Lung microvascular endothelial cell (primary cell): ENCODE results near the gene PLXNA4. TPM values are rescaled to one million over a fixed set of nuclear protein-coding genes. Genes with fewer than 3 reads are reported as not detected.

Source experiments
- DNase-seq, 2 donors: peaks; one replicate each; pipeline versions ENCODE4 v3.0.0 to v3.0.0-alpha.2; 2010; ENCODE audit warnings: low read depth in 2 of 2
- total RNA-seq: library from RNA; depleted of rRNA; stranded (reverse); fragments of >200 nt; gene quantifications from 2 replicates; pipeline ENCODE4 v1.2.1, GENCODE V29; 2014

PLXNA4 gene
- total RNA-seq, 1 donor from 2014 or later, result 6.9 TPM

DNA sequence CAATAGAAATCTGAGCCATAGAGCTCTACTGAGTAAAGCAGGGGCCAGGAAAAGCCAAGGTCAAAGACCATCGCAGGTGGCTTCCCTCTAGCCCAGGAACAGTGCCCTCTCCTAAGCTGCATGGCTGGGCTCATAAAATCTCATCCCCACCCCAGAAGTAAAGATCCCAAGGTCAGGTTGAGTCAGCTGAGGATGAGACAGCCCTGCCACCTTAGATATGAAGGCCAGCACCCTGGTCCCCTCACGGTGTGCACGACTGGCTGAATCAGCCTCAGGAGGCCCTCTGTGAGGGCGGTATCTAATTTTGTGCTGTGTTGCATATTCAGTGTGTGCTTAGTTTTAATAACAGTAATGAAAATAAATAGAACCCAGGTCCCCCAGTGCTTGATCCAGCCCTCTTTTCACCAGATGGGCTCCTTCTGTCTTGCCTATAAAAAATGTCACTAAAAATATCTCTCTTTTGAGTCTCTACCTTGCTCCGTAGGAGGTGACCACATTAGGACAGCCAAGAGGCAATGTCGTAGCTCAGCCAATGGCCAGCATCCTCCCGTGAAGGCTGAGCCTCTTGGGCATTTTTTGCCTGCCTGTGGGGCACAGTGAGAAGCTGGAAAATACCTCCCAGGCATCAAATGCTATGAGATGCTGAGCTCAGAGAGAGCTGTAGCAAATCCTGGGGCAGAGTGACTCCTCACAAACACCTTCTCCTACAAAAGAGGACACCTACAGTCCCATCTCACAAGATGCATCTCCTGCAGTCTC, 424.0 kb downstream of the PLXNA4 start:
- no peak for DNase-seq

DNA sequence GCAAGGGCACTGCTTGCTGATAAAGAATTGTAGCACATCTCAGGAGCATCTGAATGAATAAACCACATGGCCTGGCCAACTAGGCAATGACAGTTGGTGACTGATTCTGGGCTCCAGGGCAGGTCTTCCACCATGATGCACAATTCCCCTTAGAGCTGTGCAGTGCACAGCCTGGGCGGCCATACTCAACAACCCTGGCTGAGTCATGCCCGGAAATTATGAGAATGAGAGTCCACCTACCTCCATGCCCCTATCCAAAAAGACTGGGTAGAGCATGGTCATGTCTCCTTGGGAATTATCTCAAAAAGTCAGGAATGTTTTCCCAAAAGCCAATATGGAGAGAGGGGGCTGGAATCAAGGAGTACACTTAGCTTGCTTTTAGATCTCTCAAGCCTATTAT, 425.6 kb downstream of the PLXNA4 start:
- no peak for DNase-seq

DNA sequence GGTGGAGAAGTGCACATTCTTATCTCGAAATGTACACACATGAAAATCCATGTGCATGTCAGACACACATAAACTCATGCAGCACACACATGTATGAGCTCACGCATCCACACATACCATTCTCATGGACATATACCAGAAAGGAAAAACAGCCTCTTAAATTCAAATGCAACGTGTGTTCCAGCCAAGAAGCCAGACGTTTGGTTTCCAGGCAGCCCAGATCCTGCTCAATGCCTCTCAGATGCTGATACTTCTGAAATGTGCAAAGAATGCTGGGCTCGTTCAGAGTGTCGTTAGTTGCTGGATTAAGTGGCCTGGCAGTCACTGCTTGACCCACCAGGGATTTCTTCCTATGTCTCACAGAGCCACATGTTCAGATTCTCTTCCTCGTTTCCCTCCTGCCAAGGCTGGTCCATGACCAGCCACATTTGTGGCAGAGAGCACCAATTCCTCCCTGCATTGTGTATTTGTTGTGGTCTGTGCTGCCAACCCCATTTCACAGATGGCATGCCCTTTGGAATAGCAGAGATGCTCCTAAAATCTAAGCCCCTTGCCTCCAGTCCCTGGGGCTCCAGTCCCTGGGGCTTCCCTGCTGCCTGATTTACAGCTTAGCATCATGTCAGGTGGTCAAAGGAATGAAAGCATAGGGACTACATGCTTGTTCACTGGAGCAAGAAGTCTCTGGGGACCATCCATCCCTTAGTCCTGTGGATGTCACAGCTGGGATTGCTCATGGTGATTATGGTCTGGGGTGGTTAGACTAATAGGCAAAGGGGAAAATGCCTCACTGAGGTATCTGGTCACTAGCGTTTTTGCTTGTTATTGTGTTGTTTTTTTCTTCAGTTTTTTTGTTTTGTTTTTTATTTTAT, 426.6 kb downstream of the PLXNA4 start:
- no peak for DNase-seq

DNA sequence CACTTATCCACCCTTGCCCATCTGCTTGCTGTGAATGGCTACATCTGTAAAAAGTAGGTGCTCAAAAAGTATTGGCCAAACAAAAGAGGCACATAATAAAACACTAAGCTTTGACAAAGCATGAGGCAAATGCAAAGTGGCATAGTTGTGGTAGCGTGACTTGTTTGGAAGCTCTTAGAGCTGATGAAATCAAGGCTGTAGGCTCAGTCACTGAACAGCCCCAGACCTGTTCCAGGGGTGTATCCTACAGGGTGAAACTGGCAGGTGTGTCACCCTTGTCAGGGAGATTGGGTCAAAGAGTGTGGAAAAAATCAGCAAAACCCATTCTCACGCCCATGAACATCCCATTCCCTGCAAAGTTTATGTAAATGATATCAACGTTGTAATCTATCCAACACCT, 427.4 kb downstream of the PLXNA4 start:
- no peak for DNase-seq

DNA sequence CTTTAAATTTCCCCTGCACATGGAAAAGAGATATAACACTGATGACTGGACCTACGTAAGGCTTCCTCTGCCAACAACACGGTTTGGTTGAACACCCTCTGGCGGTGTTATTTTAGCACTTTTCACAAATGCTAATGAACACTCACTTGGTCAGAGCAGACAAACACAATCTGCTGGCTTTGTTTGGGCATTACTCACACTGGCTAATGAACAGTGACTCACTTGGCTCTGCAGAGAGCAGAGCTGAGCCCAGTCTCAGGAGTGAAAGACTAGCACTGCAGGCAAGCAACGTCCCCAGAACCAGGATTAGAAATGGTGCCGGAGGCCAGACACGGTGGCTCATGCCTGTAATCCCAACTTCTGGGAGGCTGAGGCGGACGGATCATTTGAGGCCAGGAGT, 430.8 kb downstream of the PLXNA4 start:
- DNase-seq, result peak; percentile 71 to 93

DNA sequence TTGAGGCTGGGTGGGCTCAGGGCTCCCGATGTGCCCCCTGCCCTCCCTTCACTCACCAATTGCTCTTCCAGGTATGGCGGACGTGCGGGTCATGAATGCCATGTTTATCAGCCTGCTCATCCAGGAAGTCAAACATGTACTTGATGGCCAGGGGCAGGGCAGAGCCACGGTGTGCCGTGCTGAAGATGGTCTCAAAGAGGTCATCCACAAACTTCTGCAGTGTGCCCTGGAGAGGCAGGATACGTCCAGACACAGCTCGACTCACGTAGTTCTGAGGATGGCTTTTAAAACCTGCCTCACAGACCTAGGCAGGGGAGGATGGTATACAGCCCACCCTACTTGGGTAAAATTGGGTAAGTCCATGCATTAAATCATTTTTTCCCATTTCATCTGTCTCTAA, 431.2 kb downstream of the PLXNA4 start:
- DNase-seq, result no peak

DNA sequence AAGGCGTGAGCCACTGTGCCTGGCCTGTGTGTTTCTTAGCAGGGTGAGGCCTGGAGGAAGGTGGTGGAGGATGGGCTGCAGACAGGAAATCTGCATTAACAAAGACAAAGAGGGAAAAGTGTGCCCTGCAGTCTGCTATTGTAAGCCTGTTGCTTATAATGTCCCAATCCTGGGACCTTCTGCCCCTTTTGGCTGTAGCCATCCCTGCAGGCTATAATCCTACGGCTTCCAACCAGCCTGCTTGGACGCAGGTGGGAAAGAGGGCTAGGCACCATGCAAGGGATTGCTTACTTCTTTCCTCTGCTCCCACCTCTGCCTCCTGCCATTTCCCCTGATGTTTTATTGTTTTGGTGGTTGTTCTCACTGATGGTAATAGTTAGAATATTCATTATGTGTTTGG, 434.3 kb downstream of the PLXNA4 start:
- peak in 1 of 2 donors; percentile 14 for DNase-seq

DNA sequence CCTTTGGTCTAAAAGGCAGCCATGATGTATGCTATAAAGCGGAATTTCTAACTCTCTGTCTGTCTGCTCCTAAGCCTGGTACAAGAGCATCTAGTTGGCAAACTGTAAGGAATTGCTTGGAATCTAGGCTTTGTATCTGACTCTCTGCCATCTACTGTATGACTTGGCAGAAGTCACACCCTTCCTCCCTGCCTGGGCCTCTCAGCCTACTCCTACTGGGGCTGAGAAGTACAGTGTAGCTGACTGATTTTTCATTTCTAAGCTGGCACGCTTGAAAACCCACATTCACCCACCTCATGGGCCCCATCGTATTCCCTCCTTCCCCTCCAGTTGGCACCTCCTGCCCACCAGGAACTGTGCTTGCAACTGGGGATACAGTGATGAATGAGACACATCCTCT, 435.2 kb downstream of the PLXNA4 start:
- peak in 1 of 2 donors; percentile 32 for DNase-seq

DNA sequence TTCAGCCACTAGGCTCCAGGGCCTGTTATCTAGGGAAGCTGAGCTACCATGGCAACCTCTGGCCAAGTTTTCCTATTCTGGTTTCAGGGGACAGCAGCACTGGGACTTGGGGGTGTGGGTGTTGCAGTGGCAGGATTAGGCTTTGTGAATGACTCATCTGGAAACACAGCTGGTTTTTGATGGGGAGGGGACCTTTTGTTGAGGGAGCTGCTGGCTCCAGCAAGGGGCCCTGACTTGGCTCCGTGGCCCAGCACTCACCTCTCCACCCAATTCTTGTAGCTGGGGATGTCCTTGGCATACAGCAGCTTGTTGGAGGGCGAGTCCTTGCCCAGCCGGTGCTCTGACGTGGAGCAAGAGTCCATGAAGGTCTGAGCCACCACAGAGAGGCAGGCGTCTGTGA, 435.9 kb downstream of the PLXNA4 start:
- DNase-seq, result no peak

DNA sequence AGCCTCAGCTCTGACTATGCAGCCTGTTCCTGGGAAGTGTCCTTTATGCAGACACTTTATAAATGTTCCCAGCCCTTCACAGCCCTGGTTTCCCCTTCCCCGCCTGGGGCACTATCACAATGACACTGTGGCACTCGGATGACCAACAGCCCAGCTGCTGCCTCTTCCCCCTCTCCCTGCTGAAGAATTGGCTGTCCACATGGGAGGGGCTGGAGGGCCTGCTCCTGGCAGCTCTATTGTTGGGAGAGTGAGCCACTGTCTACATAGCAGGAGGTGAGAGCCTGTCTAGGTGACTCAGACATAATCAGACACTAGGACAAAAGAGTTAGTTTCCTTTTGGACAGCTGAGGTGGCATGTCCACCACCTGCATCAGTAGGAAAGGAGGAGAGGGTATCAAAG, 437.5 kb downstream of the PLXNA4 start:
- DNase-seq, result peak; percentile 29 to 66

DNA sequence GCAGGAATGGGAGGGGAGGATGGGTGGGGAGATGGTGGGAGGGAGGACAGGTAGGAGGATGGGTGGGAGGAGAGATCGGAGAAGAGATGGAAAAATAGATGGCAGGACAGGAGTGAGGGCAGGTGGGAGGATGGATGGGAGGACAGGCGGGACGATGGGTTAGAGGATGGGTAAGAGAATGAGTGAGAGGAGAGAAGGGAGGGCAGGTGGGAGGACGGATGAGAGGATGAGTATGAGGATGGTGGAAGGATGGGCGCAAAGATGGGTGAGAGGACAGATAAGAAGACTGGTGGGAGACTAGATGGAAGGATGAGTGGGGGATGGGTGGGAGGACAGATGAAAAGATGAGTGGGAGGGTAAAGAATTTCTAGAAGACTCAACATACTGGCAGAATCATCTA, 438.6 kb downstream of the PLXNA4 start:
- DNase-seq, result no peak

DNA sequence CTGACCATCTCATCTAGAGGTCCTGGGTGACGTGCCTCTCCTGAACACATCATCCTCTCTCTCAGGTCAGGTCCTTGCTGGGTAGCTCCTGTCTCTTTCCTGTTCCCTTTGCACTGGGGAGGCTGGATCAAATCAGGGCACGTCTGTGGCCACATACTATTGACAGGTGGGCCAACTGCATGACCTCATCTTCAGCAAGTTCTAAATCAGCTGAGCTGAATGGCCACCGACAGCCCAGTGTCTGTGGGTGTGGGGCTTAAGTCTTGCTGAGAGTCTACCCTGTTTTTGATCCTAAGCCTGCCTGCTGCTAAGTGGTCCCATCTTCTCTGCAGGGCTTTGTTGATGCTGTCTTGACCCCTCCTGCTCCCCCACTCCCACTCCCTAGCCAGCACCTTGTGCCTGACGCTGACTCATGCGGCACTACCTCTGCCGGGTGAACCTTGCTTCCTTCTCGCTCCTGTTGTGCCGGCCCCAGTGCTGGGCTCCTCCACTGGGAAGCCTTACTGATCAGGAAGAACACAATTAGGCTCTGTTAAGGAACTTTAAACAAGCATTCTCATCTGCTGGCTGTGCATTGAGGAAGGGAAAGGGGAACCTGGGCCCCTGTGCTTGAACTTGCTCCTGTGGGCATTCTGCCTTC, 440.4 kb downstream of the PLXNA4 start:
- no peak for DNase-seq

DNA sequence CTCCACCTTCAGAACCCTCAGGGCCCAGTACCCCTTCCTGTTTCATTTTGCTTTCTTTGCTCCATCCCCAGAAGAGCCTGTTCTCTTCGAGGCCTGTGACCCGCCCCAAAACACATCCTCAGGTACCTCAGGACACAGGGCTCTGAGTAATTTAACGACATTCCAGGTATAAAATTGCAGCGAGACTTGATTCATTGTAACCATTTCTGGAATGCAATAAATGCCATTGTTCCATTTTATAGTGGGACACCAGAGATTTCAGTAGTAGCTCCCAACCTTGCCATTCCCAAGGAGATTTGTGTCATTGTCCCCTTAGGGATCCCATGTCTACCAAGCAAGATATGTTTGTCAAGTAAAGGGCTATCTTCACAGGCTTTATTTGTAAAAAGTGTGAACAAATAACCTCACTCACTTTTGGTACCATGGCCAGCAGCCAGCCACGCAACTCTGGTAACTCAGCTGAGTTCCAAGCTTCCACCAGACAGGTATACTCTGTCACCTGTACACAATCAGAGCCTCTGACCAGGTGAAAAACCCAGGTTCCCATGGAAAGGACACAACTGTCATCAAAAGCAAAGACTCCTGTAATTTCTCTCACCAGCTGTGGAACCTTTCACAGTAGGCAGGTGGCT, 441.3 kb downstream of the PLXNA4 start:
- DNase-seq, result no peak

DNA sequence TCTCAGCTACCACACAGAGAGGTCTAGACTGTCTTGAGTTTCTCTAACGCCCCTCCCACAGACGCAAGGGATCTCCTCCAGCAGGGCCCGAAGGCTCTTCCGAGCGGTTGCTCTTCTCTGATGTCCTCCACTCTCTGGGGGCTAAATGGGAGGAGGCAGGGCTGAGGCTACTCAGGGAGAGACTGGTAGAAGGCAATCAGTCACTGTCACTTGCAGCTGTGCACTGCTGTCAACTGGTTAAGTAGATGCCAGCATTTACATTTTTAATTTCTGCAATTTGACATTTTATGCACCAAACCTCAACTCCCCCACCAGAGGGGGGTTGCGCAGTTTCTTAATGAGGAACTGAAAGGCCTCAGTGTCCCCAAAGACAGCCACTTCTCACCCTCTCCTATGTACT, 442.8 kb downstream of the PLXNA4 start:
- DNase-seq, result no peak

DNA sequence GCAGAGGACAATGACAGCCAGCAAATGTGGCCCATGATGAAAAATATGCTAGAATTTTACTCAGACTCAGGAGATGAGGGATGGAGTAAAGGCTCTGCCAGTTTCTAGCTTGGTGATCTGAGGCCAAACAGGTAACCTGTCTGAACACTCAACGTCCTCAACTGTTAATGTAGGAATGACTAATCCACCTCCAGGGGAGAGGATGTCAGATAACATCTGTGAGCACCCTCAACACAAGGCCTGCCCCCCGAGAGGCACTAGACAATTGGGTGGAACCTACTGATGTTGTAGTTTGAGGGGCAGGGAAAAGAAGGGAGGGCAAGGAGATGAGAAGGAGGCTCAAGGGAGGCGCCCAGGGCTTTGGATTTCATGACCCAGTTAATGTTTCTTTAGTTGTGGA, 445.1 kb downstream of the PLXNA4 start:
- no peak for DNase-seq

DNA sequence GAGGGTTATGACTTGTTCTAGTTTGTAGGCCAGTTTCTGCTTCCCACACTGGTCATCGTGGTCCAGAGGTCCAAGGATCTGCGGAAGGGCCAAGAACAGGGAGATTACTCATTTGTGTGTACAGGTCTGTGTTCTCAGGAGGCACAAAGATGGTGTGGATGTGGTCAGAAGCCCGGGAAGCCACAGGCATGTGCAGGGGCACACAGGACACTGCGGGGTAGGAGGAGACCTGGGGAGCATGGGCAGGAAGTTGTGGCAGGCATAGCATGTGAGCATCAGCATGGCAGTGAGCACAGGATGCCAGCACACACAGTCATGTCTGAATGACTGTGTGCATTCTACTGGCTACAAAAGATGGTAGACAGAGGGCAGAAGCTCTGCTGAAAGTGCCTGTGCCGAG, 445.8 kb downstream of the PLXNA4 start:
- no peak for DNase-seq

DNA sequence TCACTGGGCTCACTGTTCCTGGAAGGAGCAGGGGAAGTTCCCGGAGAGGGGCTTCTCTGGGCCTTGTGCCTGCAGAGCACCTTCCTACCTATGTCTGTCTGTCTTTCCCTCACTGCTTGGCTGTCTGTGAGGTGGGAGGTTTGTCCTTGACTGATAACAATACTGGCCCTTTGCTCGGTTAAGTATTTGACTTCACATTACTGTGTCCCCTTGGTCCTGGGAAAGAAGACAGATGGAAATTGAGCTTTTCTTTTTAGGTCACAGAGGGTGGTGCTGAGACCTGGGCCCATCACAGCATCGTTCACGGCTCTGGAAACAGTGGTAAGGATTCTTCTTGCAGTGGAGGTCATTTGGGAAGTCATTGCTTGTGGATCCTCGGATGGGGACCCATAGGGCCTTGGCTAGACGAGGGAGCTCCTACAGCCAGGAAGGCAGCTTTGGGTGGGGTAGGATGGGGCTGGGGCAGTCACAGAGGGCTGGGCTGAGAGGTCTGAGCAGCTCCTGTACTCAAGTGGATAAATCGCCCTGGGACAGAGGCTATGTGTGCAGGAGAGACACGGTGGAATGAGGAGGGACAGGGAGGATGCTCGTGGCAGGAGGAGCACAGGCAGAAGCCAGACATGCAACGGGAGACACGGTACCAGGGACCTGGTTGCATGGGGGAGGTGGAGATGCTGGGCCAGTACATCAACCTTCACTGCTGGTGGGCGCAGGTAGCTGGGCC, 450.2 kb downstream of the PLXNA4 start:
- DNase-seq, result no peak

DNA sequence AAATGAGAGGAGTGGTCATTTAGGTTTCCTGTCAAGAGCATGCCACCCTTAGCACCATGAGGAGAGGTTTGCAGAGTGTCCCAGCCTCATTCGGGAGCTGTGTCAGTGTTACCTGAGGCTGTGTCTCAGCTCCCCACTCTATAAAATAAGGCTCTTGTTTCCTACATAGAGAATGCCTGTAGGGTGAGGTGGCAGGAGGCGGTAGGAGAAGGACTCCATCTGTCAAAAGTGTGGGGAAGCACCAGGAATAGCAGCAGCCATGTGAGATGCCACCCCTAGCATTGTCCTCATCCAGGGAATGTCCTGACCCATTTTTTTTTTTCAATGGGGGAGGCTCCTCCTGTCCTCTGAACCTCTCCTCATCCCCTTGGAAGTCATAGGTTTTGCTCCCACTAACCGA, 451.2 kb downstream of the PLXNA4 start:
- no peak for DNase-seq

DNA sequence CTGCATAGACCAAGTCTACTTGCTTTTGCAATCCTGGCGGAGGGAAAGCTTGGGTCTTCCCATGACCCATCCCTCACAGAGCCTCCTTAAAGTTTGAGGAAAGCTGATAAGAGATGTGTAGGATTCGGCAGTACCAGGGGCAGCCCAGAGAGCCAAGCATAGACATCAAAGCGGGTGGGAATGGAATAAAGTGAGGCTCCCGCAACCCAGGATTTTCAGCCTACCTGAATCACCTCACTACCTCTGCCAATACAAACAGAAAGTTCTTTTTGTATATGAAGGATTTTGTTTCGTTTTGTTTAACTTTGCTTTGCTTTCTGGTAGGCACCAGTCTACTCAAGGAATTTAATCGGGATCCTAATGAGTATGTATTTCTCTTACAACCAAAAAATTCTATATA, 451.7 kb downstream of the PLXNA4 start:
- DNase-seq, result no peak

DNA sequence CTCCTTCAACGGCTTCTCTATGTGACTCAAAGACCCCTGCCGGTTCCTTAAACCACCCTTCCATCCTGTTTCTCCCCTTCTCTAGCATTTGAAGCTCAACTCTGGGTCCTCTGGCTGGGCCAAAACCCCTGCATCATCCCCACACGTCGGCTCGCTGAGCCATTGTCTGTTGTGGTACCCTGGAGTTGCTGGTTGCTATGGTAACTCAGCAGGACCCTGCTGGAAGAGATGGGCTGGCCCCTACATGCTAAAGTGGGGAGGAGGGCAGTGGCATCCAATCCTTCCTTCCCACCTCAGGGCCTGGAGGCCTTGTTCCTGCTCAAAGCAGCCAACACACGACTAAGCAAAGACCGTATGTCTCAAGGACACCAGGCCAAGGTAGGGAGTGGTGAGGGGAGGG, 452.5 kb downstream of the PLXNA4 start:
- DNase-seq, result no peak

DNA sequence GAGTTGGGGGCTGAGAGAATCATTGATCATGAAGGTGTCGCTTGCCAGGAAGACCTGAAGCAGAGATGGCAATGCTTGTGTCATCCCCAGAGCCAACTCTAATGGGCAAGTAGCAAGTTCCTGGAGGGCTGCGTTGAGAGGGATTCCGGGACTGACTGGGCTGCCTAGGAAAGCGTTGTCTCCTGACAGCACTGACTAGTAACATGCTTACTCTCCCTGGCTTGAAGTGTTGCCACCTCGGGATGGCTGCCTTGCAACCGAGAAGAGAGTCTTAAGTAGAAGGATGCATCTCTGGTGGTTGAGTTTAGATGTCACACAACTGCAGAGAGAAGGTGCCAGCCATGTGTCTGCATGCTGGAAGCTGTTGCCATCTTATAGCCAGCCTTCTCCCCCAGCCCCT, 453.4 kb downstream of the PLXNA4 start:
- no peak for DNase-seq
